Muscle layer of duodenum (tissue), 2 donors: ENCODE results near the gene CHCHD6.

ENCODE experiments used
- H3K27ac ChIP-seq: one replicate; pipeline ENCODE4 v1.7.0; 2013; ENCODE audit warnings: mild to moderate bottlenecking, low read length
- H3K27me3 ChIP-seq: one replicate; pipeline ENCODE4 v1.7.0; 2013; ENCODE audit warnings: low read depth, mild to moderate bottlenecking, control low read depth, low read length
- H3K36me3 ChIP-seq, 2 donors: one replicate each; pipeline ENCODE4 v1.7.0; 2013; ENCODE audit warnings: low read length in 2 of 2, control low read depth in 1 of 2, mild to moderate bottlenecking in 1 of 2; ENCODE audit not compliant: insufficient read depth in 2 of 2, control insufficient read depth in 1 of 2
- H3K4me1 ChIP-seq, 2 donors: one replicate each; pipeline ENCODE4 v1.7.0; 2013; ENCODE audit warnings: low read length in 2 of 2, mild to moderate bottlenecking in 2 of 2, control low read depth in 1 of 2, moderate library complexity in 1 of 2; ENCODE audit not compliant: insufficient read depth in 2 of 2, control insufficient read depth in 1 of 2
- H3K4me3 ChIP-seq, 2 donors: one replicate each; pipeline ENCODE4 v1.7.0; 2013; ENCODE audit warnings: low read length in 2 of 2, low read depth in 1 of 2, mild to moderate bottlenecking in 1 of 2
- H3K9me3 ChIP-seq, 2 donors: one replicate each; pipeline ENCODE4 v1.7.0; 2013; ENCODE audit warnings: low read length in 2 of 2, control low read depth in 1 of 2, mild to moderate bottlenecking in 1 of 2; ENCODE audit not compliant: control insufficient read depth in 1 of 2
- donor health status: healthy.

Gene CHCHD6

GRCh38 chr3:126859415-126860246 lies 155.6 kb downstream of the CHCHD6 start:
- Histone ChIP-seq H3K27ac (no peak overlapping the region), H3K4me1 (no peaks in the 10 kb centered on the region), H3K9me3 (no peaks in the 10 kb centered on the region), H3K36me3 (no peaks in the 10 kb centered on the region), H3K4me3 (no peak overlapping the region), H3K27me3 (no peaks in the 10 kb centered on the region)

GRCh38 chr3:126865736-126866135 lies 161.7 kb downstream of the CHCHD6 start:
- no peak overlapping the region for H3K27ac ChIP-seq

GRCh38 chr3:126866175-126866759 lies 162.2 kb downstream of the CHCHD6 start:
- Histone ChIP-seq H3K27me3 (no peaks in the 10 kb centered on the region), H3K27ac (no peak overlapping the region), H3K4me1 (no peaks in the 10 kb centered on the region)

More at GRCh38 chr3:126865736-126866135, 161.7 kb downstream of the CHCHD6 start:
- Histone ChIP-seq H3K4me3 (no peak overlapping the region), H3K9me3 (no peaks in the 10 kb centered on the region), H3K4me1 (no peaks in the 10 kb centered on the region), H3K36me3 (no peaks in the 10 kb centered on the region), H3K27me3 (no peaks in the 10 kb centered on the region)

GRCh38 chr3:126867190-126867862 lies 163.3 kb downstream of the CHCHD6 start:
- H3K27ac ChIP-seq, result no peak overlapping the region
- no peaks in the 10 kb centered on the region for H3K27me3 ChIP-seq
- no peaks in the 10 kb centered on the region for H3K9me3 ChIP-seq
- no peak overlapping the region for H3K4me3 ChIP-seq
- H3K4me1 ChIP-seq, result no peaks in the 10 kb centered on the region
- H3K36me3 ChIP-seq, result no peaks in the 10 kb centered on the region

More at GRCh38 chr3:126866175-126866759, 162.2 kb downstream of the CHCHD6 start:
- Histone ChIP-seq H3K9me3 (no peaks in the 10 kb centered on the region), H3K36me3 (no peaks in the 10 kb centered on the region), H3K4me3 (no peak overlapping the region)

- H3K4me1 ChIP-seq, result no peaks in the 10 kb centered on the region
- H3K27me3 ChIP-seq, result no peaks in the 10 kb centered on the region
- no peaks in the 10 kb centered on the region for H3K36me3 ChIP-seq
Observed at GRCh38 chr3:126867863-126868200, 163.8 kb downstream of the CHCHD6 start.

GRCh38 chr3:126870608-126871210 lies 166.7 kb downstream of the CHCHD6 start:
- Histone ChIP-seq H3K4me3 (no peak overlapping the region), H3K9me3 (no peaks in the 10 kb centered on the region), H3K27ac (no peak overlapping the region), H3K36me3 (no peaks in the 10 kb centered on the region), H3K27me3 (no peaks in the 10 kb centered on the region), H3K4me1 (peaks cover 0 to 2% of the 10 kb centered on the region in 2 donors)

More at GRCh38 chr3:126867863-126868200, 163.8 kb downstream of the CHCHD6 start:
- H3K4me3 ChIP-seq, result no peak overlapping the region
- H3K9me3 ChIP-seq, result no peaks in the 10 kb centered on the region
- no peak overlapping the region for H3K27ac ChIP-seq

GRCh38 chr3:126872701-126873342 lies 168.8 kb downstream of the CHCHD6 start:
- H3K9me3 ChIP-seq, result no peaks in the 10 kb centered on the region
- H3K4me3 ChIP-seq, result no peak overlapping the region
- no peaks in the 10 kb centered on the region for H3K36me3 ChIP-seq
- no peak overlapping the region for H3K27ac ChIP-seq
- peaks cover 0 to 8% of the 10 kb centered on the region in 2 donors for H3K4me1 ChIP-seq
- no peaks in the 10 kb centered on the region for H3K27me3 ChIP-seq

GRCh38 chr3:126873416-126873815 lies 169.4 kb downstream of the CHCHD6 start:
- Histone ChIP-seq H3K4me1 (peaks cover 0 to 8% of the 10 kb centered on the region in 2 donors), H3K27me3 (no peaks in the 10 kb centered on the region), H3K27ac (no peak overlapping the region), H3K4me3 (no peak overlapping the region), H3K9me3 (no peaks in the 10 kb centered on the region), H3K36me3 (no peaks in the 10 kb centered on the region)

- H3K36me3 ChIP-seq, result no peaks in the 10 kb centered on the region
- no peaks in the 10 kb centered on the region for H3K9me3 ChIP-seq
- H3K4me3 ChIP-seq, result no peak overlapping the region
- H3K27ac ChIP-seq, result no peak overlapping the region
- peaks cover 0 to 8% of the 10 kb centered on the region in 2 donors for H3K4me1 ChIP-seq
- H3K27me3 ChIP-seq, result no peaks in the 10 kb centered on the region
Observed at GRCh38 chr3:126878664-126879063, 174.6 kb downstream of the CHCHD6 start.

GRCh38 chr3:126880901-126881300 lies 176.9 kb downstream of the CHCHD6 start:
- Histone ChIP-seq H3K36me3 (no peaks in the 10 kb centered on the region), H3K27me3 (no peaks in the 10 kb centered on the region), H3K27ac (no peak overlapping the region), H3K9me3 (no peaks in the 10 kb centered on the region), H3K4me3 (no peak overlapping the region), H3K4me1 (peaks cover 0 to 4% of the 10 kb centered on the region in 2 donors)

GRCh38 chr3:126881861-126882260 lies 177.8 kb downstream of the CHCHD6 start:
- Histone ChIP-seq H3K27ac (no peak overlapping the region), H3K9me3 (no peaks in the 10 kb centered on the region), H3K27me3 (no peaks in the 10 kb centered on the region), H3K4me3 (no peak overlapping the region), H3K36me3 (no peaks in the 10 kb centered on the region), H3K4me1 (no peaks in the 10 kb centered on the region)
